Ovary (tissue), 3 donors: ENCODE data around the gene DES.

Source experiments
- EP300 ChIP-seq: sonication (generic); formaldehyde crosslinking; IDR thresholded peaks from one replicate; pipeline ENCODE4 v1.6.1; 2017; ENCODE audit warnings: antibody characterized with exemption
- POLR2A ChIP-seq: fragments of 450-650 bp; IDR thresholded peaks from one replicate; pipeline ENCODE4 v1.6.1; 2017; ENCODE audit warnings: antibody characterized with exemption, mild to moderate bottlenecking, moderate library complexity
- TF ChIP-seq, protein P1 (sequence below), 3 donors: fragments of 450-650 bp in 2 of 3; fragments of 200-600 bp in 1 of 3; IDR thresholded peaks; one replicate each; pipeline versions ENCODE4 v1.5.1 to v1.8.0; 2016 to 2022; ENCODE audit warnings: antibody characterized with exemption in 3 of 3, mild to moderate bottlenecking in 1 of 3
- donor health status: DM: no; HTN: no; CAD: no.

DNA sequence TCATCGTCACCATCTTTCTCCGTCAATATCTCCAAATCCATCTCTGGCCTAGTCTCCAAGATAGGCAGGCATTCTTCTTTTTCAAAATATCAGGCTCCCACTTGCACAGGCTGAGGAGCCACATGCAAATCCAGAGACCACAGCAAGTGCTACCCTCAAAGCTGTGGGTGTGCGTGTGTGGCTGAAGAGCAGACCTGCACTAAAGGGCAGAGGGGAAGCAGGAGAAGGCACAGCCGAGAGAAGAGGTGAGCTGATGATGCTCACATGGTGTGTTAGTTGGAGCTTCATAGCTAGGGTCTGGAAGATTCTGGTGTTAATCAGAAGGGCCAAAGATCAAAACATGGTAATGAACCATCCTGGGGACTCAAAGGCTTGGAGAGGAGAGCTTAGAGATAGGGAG is 20.3 kb downstream of the DES start:
- TF ChIP-seq, protein P1, sequence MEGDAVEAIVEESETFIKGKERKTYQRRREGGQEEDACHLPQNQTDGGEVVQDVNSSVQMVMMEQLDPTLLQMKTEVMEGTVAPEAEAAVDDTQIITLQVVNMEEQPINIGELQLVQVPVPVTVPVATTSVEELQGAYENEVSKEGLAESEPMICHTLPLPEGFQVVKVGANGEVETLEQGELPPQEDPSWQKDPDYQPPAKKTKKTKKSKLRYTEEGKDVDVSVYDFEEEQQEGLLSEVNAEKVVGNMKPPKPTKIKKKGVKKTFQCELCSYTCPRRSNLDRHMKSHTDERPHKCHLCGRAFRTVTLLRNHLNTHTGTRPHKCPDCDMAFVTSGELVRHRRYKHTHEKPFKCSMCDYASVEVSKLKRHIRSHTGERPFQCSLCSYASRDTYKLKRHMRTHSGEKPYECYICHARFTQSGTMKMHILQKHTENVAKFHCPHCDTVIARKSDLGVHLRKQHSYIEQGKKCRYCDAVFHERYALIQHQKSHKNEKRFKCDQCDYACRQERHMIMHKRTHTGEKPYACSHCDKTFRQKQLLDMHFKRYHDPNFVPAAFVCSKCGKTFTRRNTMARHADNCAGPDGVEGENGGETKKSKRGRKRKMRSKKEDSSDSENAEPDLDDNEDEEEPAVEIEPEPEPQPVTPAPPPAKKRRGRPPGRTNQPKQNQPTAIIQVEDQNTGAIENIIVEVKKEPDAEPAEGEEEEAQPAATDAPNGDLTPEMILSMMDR (IDR thresholded peaks at IDR 0.05): no peak
- no peak for TF ChIP-seq POLR2A
- TF ChIP-seq EP300: no peak
